IMR-90 (cell line): Measurements from ENCODE around the gene ZNF236.

Experiments used
- POLR2A ChIP-seq: IDR thresholded peaks from 2 replicates; pipeline ENCODE4 v1.6.1; 2012; ENCODE audit warnings: mild to moderate bottlenecking, low read depth, low read length
- SMC3 ChIP-seq: fragments of 150-350 bp; IDR thresholded peaks from 2 replicates; pipeline ENCODE4 v1.6.1; 2016; ENCODE audit warnings: low read depth, mild to moderate bottlenecking, antibody characterized with exemption, low read length, moderate library complexity
- USF2 ChIP-seq: fragments of 150-350 bp; IDR thresholded peaks from 2 replicates; pipeline ENCODE4 v1.6.1; 2017; ENCODE audit warnings: mild to moderate bottlenecking, antibody characterized with exemption, low read length, low read depth
- TF ChIP-seq, protein P1 (sequence below): conservative IDR thresholded peaks from 2 replicates; pipeline ENCODE4 v1.5.1; 2012; ENCODE audit warnings: mild to moderate bottlenecking, low read depth, low read length, improper control_type of control experiment

GRCh38 chr18:76986406-76986805 lies 164.0 kb downstream of the ZNF236 start:
- TF ChIP-seq SMC3, result no peak
- TF ChIP-seq, protein P1, sequence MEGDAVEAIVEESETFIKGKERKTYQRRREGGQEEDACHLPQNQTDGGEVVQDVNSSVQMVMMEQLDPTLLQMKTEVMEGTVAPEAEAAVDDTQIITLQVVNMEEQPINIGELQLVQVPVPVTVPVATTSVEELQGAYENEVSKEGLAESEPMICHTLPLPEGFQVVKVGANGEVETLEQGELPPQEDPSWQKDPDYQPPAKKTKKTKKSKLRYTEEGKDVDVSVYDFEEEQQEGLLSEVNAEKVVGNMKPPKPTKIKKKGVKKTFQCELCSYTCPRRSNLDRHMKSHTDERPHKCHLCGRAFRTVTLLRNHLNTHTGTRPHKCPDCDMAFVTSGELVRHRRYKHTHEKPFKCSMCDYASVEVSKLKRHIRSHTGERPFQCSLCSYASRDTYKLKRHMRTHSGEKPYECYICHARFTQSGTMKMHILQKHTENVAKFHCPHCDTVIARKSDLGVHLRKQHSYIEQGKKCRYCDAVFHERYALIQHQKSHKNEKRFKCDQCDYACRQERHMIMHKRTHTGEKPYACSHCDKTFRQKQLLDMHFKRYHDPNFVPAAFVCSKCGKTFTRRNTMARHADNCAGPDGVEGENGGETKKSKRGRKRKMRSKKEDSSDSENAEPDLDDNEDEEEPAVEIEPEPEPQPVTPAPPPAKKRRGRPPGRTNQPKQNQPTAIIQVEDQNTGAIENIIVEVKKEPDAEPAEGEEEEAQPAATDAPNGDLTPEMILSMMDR, result no peak
- no peak for TF ChIP-seq USF2
- TF ChIP-seq POLR2A, result no peak
